ENCODE measurements around the gene SCFD1. TPM values are rescaled to one million over a fixed set of nuclear protein-coding genes. Genes with fewer than 3 reads are reported as not detected.
A peak's percentile ranks its signal among the peaks of the same experiment; 100 is the strongest.
"Not testable (repeated sequence)": the region's sequence is repeated elsewhere in the genome, so short reads cannot be mapped to it uniquely, and the experiment has no call there.

Gene SCFD1
- total RNA-seq: 111 TPM

DNA sequence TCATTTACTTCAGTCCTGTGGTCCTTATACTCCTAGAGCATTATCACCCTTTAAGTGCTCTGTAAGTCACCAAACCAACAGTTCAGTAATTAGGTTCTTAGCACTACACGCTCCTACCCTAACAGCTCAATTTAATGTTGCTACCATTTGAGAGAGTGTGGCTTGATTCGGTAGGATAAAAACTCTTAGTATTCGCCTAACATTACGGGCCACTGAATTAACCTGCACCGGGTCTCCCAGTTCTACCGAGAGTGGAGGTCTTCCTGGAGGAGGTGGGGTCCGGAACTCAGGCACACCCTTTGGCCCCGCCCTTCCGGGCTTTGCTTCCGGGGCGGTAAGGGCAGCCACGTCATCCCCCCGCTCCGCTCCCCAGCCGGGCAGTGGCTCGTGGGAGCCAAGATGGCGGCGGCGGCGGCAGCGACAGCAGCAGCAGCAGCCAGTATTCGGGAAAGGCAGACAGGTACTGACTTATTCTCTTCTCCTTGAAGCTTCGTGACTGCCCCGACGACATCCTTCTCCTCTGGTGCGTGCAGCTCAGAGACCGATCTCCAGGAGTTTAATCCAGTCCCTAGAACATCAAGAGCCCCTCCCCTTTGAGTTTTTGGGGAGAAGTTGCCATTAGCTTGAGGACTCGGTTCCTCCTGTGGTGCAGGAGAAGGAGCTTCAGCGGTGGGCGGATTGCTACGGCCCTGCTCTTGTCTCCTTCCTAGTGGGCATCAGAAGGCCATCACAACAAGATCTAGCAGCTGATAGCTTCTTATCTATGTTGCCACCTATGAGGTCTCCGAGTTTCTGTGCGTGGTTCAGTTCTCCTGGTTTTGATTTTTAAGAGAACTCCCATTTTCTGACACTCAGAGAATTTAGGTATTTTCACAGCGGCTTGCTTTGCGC, at the start of gene SCFD1:
Gene SCFD1, plus strand, starts transcription at position 380 of the 891 bp plus-strand sequence. Its CDS starts 20 bp downstream, at position 400.
- no peaks in the 10 kb centered on the region for H3K9me3 ChIP-seq (ENCODE audit: control insufficient read depth in 3 of 3, low read length in 3 of 3)
- H3K9ac ChIP-seq (ENCODE audit: low read depth in 1 of 3, low read length in 3 of 3): peak within 1 kb of the TSS; percentile 95 to 99 (median 96)
- H3K4me1 ChIP-seq (ENCODE audit: control insufficient read depth in 3 of 3, insufficient read depth in 3 of 3, low read length in 3 of 3): peaks cover 9 to 16% (median 10%) of the 10 kb centered on the region in 3 donors
- H3K27ac ChIP-seq (ENCODE audit: low read depth, low read length): peak within 1 kb of the TSS; percentile 83
- peak within 1 kb of the TSS; percentile 78 to 96 (median 91) for H3K4me3 ChIP-seq (ENCODE audit: low read length in 3 of 3)
- H3K36me3 ChIP-seq (ENCODE audit: control insufficient read depth in 3 of 3, insufficient read depth in 3 of 3, low read length in 3 of 3): no peaks in the 10 kb centered on the region
- no peaks in the 10 kb centered on the region for H3K27me3 ChIP-seq (ENCODE audit: control insufficient read depth in 3 of 3, insufficient read depth in 3 of 3, low read length in 3 of 3)

DNA sequence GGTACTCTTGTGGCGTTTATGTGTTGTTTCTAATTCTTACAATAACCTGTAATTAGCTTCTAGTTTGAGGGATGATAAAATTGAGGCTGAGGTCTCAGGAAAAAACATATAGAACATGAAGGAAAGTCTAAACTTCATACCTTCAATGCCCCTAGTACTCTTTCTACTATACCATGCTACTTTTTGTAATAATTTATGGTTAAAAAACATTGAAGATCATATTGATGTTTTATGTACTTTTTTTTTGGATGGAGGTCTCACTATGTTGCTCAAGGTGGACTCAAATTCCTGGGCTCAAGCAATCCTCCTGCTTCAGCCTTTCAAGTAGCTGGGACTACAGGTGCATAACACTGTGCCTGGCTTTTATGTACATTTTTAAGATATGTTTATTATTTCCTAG, 49.3 kb upstream of the SCFD1 start:
- no peak overlapping the region for H3K4me3 ChIP-seq (ENCODE audit: low read length in 3 of 3)

DNA sequence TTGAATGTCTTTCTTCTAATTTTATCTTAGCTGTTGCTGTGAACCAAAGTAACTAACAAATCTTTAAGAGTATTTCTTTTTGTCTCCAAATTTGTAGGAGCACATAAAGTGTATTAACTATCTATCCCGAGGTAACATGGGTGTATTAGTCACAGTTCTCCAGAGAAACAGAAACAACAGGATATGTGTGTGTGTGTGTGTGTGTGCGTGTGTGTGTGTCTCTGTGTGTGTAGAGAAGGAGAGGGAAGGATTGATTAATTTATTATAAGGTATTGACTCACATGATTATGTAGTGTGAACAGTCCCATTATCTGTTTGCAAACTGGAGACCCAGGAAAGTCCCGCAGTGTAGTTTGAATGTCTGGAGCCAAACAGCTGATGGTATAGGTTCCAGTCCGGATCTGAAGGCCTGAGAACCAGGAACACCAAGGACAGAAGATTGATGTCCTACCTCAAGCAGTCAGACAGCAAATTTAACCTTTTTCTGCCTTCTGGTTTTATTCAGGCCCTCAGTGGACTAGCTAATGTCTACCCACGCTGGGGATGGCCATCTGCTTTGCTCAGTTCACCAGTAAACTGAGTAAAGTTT, 48.8 kb upstream of the SCFD1 start:
- no peak overlapping the region for H3K4me3 ChIP-seq (ENCODE audit: low read length in 3 of 3)
- no peaks in the 10 kb centered on the region for H3K27me3 ChIP-seq (ENCODE audit: control insufficient read depth in 3 of 3, insufficient read depth in 3 of 3, low read length in 3 of 3)
- no peaks in the 10 kb centered on the region for H3K36me3 ChIP-seq (ENCODE audit: control insufficient read depth in 3 of 3, insufficient read depth in 3 of 3, low read length in 3 of 3)
- H3K4me1 ChIP-seq (ENCODE audit: control insufficient read depth in 3 of 3, insufficient read depth in 3 of 3, low read length in 3 of 3): peaks cover 0 to 4% (median 3%) of the 10 kb centered on the region in 3 donors
- H3K9ac ChIP-seq (ENCODE audit: low read depth in 1 of 3, low read length in 3 of 3): no peak overlapping the region
- no peaks in the 10 kb centered on the region for H3K9me3 ChIP-seq (ENCODE audit: control insufficient read depth in 3 of 3, low read length in 3 of 3)
- no peak overlapping the region for H3K27ac ChIP-seq (ENCODE audit: low read depth, low read length)

More for the DNA sequence above, 49.3 kb upstream of the SCFD1 start:
- Histone ChIP-seq H3K27me3 (ENCODE audit: control insufficient read depth in 3 of 3, insufficient read depth in 3 of 3, low read length in 3 of 3) (no peaks in the 10 kb centered on the region), H3K9me3 (ENCODE audit: control insufficient read depth in 3 of 3, low read length in 3 of 3) (no peaks in the 10 kb centered on the region), H3K4me1 (ENCODE audit: control insufficient read depth in 3 of 3, insufficient read depth in 3 of 3, low read length in 3 of 3) (peaks cover 0 to 4% (median 3%) of the 10 kb centered on the region in 3 donors), H3K36me3 (ENCODE audit: control insufficient read depth in 3 of 3, insufficient read depth in 3 of 3, low read length in 3 of 3) (no peaks in the 10 kb centered on the region), H3K27ac (ENCODE audit: low read depth, low read length) (no peak overlapping the region), H3K9ac (ENCODE audit: low read depth in 1 of 3, low read length in 3 of 3) (no peak overlapping the region)

GRCh38 chr14:30573966-30574365, 48.2 kb upstream of the SCFD1 start:
- Histone ChIP-seq H3K9me3 (ENCODE audit: control insufficient read depth in 3 of 3, low read length in 3 of 3) (no peaks in the 10 kb centered on the region), H3K9ac (ENCODE audit: low read depth in 1 of 3, low read length in 3 of 3) (no peak overlapping the region), H3K27ac (ENCODE audit: low read depth, low read length) (no peak overlapping the region), H3K36me3 (ENCODE audit: control insufficient read depth in 3 of 3, insufficient read depth in 3 of 3, low read length in 3 of 3) (no peaks in the 10 kb centered on the region), H3K4me3 (ENCODE audit: low read length in 3 of 3) (no peak overlapping the region), H3K27me3 (ENCODE audit: control insufficient read depth in 3 of 3, insufficient read depth in 3 of 3, low read length in 3 of 3) (no peaks in the 10 kb centered on the region), H3K4me1 (ENCODE audit: control insufficient read depth in 3 of 3, insufficient read depth in 3 of 3, low read length in 3 of 3) (peaks cover 0 to 4% (median 3%) of the 10 kb centered on the region in 3 donors)

DNA sequence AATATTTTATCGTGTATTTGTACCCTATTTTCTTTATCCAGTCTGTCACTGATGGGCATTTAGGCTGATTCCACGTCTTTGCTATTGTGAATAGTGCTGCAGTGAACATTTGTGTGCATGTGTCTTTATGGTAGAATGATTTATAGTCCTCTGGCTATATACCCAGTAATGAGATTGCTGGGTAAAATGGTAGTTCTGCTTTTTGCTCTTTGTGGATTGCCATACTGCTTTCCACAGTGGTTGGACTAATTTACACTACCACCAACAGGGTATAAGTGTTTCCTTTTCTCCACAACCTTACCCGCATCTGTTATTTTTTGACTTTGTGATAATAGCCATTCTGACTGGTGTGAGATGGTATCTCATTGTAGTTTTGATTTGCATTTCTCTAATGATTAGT, 47.3 kb upstream of the SCFD1 start:
- not testable (repeated sequence) for H3K27ac ChIP-seq (ENCODE audit: low read depth, low read length); H3K4me1 ChIP-seq (ENCODE audit: control insufficient read depth in 3 of 3, insufficient read depth in 3 of 3, low read length in 3 of 3); H3K27me3 ChIP-seq (ENCODE audit: control insufficient read depth in 3 of 3, insufficient read depth in 3 of 3, low read length in 3 of 3); H3K9ac ChIP-seq (ENCODE audit: low read depth in 1 of 3, low read length in 3 of 3); H3K36me3 ChIP-seq (ENCODE audit: control insufficient read depth in 3 of 3, insufficient read depth in 3 of 3, low read length in 3 of 3); H3K4me3 ChIP-seq (ENCODE audit: low read length in 3 of 3); H3K9me3 ChIP-seq (ENCODE audit: control insufficient read depth in 3 of 3, low read length in 3 of 3)

GRCh38 chr14:30576333-30576732, 45.8 kb upstream of the SCFD1 start:
- not testable (repeated sequence) for H3K27me3 ChIP-seq (ENCODE audit: control insufficient read depth in 3 of 3, insufficient read depth in 3 of 3, low read length in 3 of 3); H3K27ac ChIP-seq (ENCODE audit: low read depth, low read length); H3K9ac ChIP-seq (ENCODE audit: low read depth in 1 of 3, low read length in 3 of 3); H3K4me3 ChIP-seq (ENCODE audit: low read length in 3 of 3); H3K9me3 ChIP-seq (ENCODE audit: control insufficient read depth in 3 of 3, low read length in 3 of 3); H3K4me1 ChIP-seq (ENCODE audit: control insufficient read depth in 3 of 3, insufficient read depth in 3 of 3, low read length in 3 of 3); H3K36me3 ChIP-seq (ENCODE audit: control insufficient read depth in 3 of 3, insufficient read depth in 3 of 3, low read length in 3 of 3)

GRCh38 chr14:30580616-30581282, 41.4 kb upstream of the SCFD1 start:
- Histone ChIP-seq H3K27me3 (ENCODE audit: control insufficient read depth in 3 of 3, insufficient read depth in 3 of 3, low read length in 3 of 3) (no peaks in the 10 kb centered on the region), H3K9ac (ENCODE audit: low read depth in 1 of 3, low read length in 3 of 3) (no peak overlapping the region), H3K27ac (ENCODE audit: low read depth, low read length) (no peak overlapping the region), H3K4me3 (ENCODE audit: low read length in 3 of 3) (no peak overlapping the region), H3K9me3 (ENCODE audit: control insufficient read depth in 3 of 3, low read length in 3 of 3) (no peaks in the 10 kb centered on the region), H3K36me3 (ENCODE audit: control insufficient read depth in 3 of 3, insufficient read depth in 3 of 3, low read length in 3 of 3) (no peaks in the 10 kb centered on the region), H3K4me1 (ENCODE audit: control insufficient read depth in 3 of 3, insufficient read depth in 3 of 3, low read length in 3 of 3) (no peaks in the 10 kb centered on the region)

DNA sequence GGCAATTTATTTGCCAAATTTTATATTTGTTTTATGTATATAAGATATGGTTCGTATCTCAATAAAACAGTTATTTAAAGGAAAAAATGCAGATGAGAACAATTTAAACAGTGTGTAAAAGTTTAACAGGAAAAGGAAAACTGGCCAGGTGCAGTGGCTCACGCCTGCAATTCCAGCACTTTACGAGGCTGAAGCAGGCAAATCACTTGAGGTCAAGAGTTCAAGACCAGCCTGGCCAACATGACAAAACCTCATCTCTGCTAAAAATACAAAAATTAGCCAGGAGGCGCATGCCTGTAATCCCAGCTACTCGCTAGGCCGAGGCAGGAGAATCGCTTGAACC, 40.9 kb upstream of the SCFD1 start:
- no peak overlapping the region for H3K27ac ChIP-seq (ENCODE audit: low read depth, low read length)
- H3K4me3 ChIP-seq (ENCODE audit: low read length in 3 of 3): no peak overlapping the region
- H3K9me3 ChIP-seq (ENCODE audit: control insufficient read depth in 3 of 3, low read length in 3 of 3): no peaks in the 10 kb centered on the region
- no peak overlapping the region for H3K9ac ChIP-seq (ENCODE audit: low read depth in 1 of 3, low read length in 3 of 3)
- no peaks in the 10 kb centered on the region for H3K36me3 ChIP-seq (ENCODE audit: control insufficient read depth in 3 of 3, insufficient read depth in 3 of 3, low read length in 3 of 3)
- H3K27me3 ChIP-seq (ENCODE audit: control insufficient read depth in 3 of 3, insufficient read depth in 3 of 3, low read length in 3 of 3): no peaks in the 10 kb centered on the region
- H3K4me1 ChIP-seq (ENCODE audit: control insufficient read depth in 3 of 3, insufficient read depth in 3 of 3, low read length in 3 of 3): no peaks in the 10 kb centered on the region

DNA sequence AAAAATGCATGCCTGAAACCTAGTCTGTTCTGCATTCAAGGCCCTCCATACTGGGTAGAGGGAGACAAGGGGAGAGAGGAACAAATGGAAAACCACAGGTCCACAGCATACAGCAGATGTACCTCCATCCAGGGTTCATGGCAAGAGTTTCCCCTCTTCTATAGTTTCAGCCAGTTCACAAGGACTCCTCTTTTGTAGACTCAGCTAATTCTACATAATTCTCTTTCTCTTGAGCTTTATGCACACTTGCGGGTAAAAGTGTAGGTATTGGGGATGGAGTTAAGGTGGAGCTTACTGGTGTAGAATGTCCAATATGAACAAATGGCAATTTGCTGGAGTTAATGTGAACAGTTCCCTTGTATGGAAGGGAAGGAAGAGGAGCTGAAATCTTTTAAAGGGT, 39.7 kb upstream of the SCFD1 start:
- peaks cover 0 to under 1% (median 0%) of the 10 kb centered on the region in 3 donors for H3K36me3 ChIP-seq (ENCODE audit: control insufficient read depth in 3 of 3, insufficient read depth in 3 of 3, low read length in 3 of 3)
- no peaks in the 10 kb centered on the region for H3K27me3 ChIP-seq (ENCODE audit: control insufficient read depth in 3 of 3, insufficient read depth in 3 of 3, low read length in 3 of 3)
- no peaks in the 10 kb centered on the region for H3K4me1 ChIP-seq (ENCODE audit: control insufficient read depth in 3 of 3, insufficient read depth in 3 of 3, low read length in 3 of 3)
- H3K9ac ChIP-seq (ENCODE audit: low read depth in 1 of 3, low read length in 3 of 3): no peak overlapping the region
- no peaks in the 10 kb centered on the region for H3K9me3 ChIP-seq (ENCODE audit: control insufficient read depth in 3 of 3, low read length in 3 of 3)
- H3K27ac ChIP-seq (ENCODE audit: low read depth, low read length): no peak overlapping the region
- no peak overlapping the region for H3K4me3 ChIP-seq (ENCODE audit: low read length in 3 of 3)

All from skeletal muscle tissue (tissue), 4 donors.